Trophoblast cell (in vitro differentiated cells and primary cell): ENCODE results near the gene GPRIN1. TPM values are rescaled to one million over a fixed set of nuclear protein-coding genes. Genes with fewer than 3 reads are reported as not detected.

Source experiments
- DNase-seq, 2 donors: peaks; one replicate each; pipeline ENCODE4 v3.0.0-alpha.2; 2016
- H2AFZ ChIP-seq: 2 replicates; pipeline ENCODE4 v1.6.1; 2013; ENCODE audit warnings: low read length, moderate library complexity, mild to moderate bottlenecking; ENCODE audit not compliant: insufficient read depth, poor library complexity
- H2AK5ac ChIP-seq: 2 replicates; pipeline ENCODE4 v1.6.1; 2013; ENCODE audit warnings: mild to moderate bottlenecking, low read length
- H2BK120ac ChIP-seq: 2 replicates; pipeline ENCODE4 v1.6.1; 2013; ENCODE audit warnings: low read length, mild to moderate bottlenecking, moderate library complexity; ENCODE audit not compliant: insufficient read depth, poor library complexity
- H2BK12ac ChIP-seq: 2 replicates; pipeline ENCODE4 v1.6.1; 2013; ENCODE audit warnings: mild to moderate bottlenecking, low read length, moderate library complexity
- H2BK5ac ChIP-seq: 2 replicates; pipeline ENCODE4 v1.6.1; 2013; ENCODE audit warnings: low read length, low read depth, moderate library complexity, mild to moderate bottlenecking; ENCODE audit not compliant: poor library complexity
- H3K14ac ChIP-seq: 2 replicates; pipeline ENCODE4 v1.6.1; 2013; ENCODE audit warnings: mild to moderate bottlenecking, low read length
- H3K18ac ChIP-seq: 2 replicates; pipeline ENCODE4 v1.6.1; 2013; ENCODE audit warnings: mild to moderate bottlenecking, low read length
- H3K23ac ChIP-seq: 2 replicates; pipeline ENCODE4 v1.6.1; 2013; ENCODE audit warnings: low read length
- H3K27ac ChIP-seq: 2 replicates; pipeline ENCODE4 v1.5.1; 2013; ENCODE audit warnings: low read depth, mild to moderate bottlenecking, inconsistent platforms, low read length, moderate library complexity
- H3K27me3 ChIP-seq: 2 replicates; pipeline ENCODE4 v1.6.1; 2013; ENCODE audit warnings: inconsistent platforms, mild to moderate bottlenecking, low read length, moderate library complexity; ENCODE audit not compliant: insufficient read depth
- H3K36me3 ChIP-seq, 2 experiments: 1 replicate in 1 of 2; 2 replicates in 1 of 2; pipeline ENCODE4 v1.6.1; 2013; ENCODE audit warnings: low read length in 2 of 2, mild to moderate bottlenecking in 2 of 2, moderate library complexity in 1 of 2; ENCODE audit not compliant: insufficient read depth in 2 of 2, control insufficient read depth in 1 of 2
- H3K4ac ChIP-seq: 2 replicates; pipeline ENCODE4 v1.6.1; 2013; ENCODE audit warnings: low read depth, mild to moderate bottlenecking, low read length, moderate library complexity
- H3K4me1 ChIP-seq, 2 experiments: 1 replicate in 1 of 2; 2 replicates in 1 of 2; pipeline ENCODE4 v1.6.1; 2013; ENCODE audit warnings: low read length in 2 of 2, mild to moderate bottlenecking in 2 of 2, moderate library complexity in 1 of 2; ENCODE audit not compliant: insufficient read depth in 2 of 2, control insufficient read depth in 1 of 2
- H3K4me2 ChIP-seq: 2 replicates; pipeline ENCODE4 v1.6.1; 2013; ENCODE audit warnings: inconsistent platforms, mild to moderate bottlenecking, low read length, moderate library complexity
- H3K4me3 ChIP-seq: 2 replicates; pipeline ENCODE4 v1.5.1; 2013; ENCODE audit warnings: mild to moderate bottlenecking, low read depth, low read length, inconsistent platforms
- H3K79me1 ChIP-seq: one replicate; pipeline ENCODE4 v1.6.1; 2013; ENCODE audit warnings: low read length
- H3K79me2 ChIP-seq: 2 replicates; pipeline ENCODE4 v1.6.1; 2013; ENCODE audit warnings: low read length, mild to moderate bottlenecking; ENCODE audit not compliant: control insufficient read depth, insufficient read depth, poor library complexity
- H3K9ac ChIP-seq: 2 replicates; pipeline ENCODE4 v1.6.1; 2013; ENCODE audit warnings: mild to moderate bottlenecking, low read length
- H3K9me3 ChIP-seq: 2 replicates; pipeline ENCODE4 v1.6.1; 2013; ENCODE audit warnings: low read depth, mild to moderate bottlenecking, control low read depth, inconsistent platforms, low read length; ENCODE audit not compliant: insufficient read depth
- H4K12ac ChIP-seq: 2 replicates; pipeline ENCODE4 v1.6.1; 2013; ENCODE audit warnings: low read depth, mild to moderate bottlenecking, low read length, moderate library complexity
- H4K8ac ChIP-seq: 2 replicates; pipeline ENCODE4 v1.6.1; 2013; ENCODE audit warnings: low read depth, mild to moderate bottlenecking, low read length, moderate library complexity
- H4K91ac ChIP-seq: one replicate; pipeline ENCODE4 v1.6.1; 2013; ENCODE audit warnings: low read depth, mild to moderate bottlenecking, low read length, moderate library complexity
- WGBS: extraction: QIAGEN DNeasy Blood & Tissue Kit; methylation state at CpG from one replicate; pipeline ENCODE4 v1.1.7; 2013; ENCODE audit warnings: missing lambda C conversion rate; ENCODE audit not compliant: insufficient read length, insufficient coverage; ENCODE audit errors: extremely low coverage; 5-methylcytosine and 5-hydroxymethylcytosine counted together
- polyA plus RNA-seq: library from polyadenylated mRNA; stranded (reverse); fragments of 200-250 nt; gene quantifications from 2 replicates; pipeline ENCODE4 v1.2.3, GENCODE V29; 2013

The GPRIN1 gene
- 1.4 and 1.5 TPM in 2 replicates for polyA plus RNA-seq

DNA sequence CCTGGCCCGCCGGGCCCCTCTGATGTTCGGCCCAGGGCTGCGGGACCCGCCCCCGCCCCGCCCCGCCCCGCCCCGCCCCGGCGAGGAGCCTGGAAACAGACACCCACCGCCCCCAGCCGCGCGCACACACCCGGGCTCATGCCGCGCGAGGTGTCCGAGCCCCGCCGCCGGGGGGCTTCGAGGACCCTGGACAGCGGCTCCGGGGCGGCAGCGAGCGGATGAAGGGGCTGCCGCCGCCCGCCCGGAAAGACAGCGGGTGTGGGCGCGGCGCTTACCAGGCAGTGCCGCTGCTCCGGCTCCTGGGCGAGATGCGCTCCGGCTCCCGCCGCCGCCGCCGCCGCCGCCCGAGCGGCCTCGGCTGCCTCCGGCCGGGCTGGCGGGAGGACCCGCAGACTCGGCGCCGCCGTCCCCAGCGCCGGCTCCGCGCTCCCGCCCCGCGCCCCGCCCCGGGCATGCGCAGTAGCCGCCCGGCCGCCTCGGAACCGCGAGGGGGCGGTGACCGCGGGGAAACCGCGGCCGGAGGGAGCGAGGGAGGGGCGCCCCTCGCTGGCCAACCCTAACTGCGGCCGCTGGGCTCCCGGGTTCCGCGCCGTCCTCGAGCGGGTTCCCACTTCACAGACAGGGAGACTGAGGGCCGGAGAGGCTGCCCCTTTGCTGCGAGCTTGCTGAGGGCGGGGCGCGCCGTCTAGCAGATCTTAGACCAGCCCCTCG is at the start of gene GPRIN1:
TSS of gene GPRIN1 (minus strand) at position 433 of the 711 bp plus-strand sequence. CDS start 10,322 bp downstream, outside the sequence.
- Histone ChIP-seq H3K79me2 (no peaks in the 10 kb centered on the region), H3K4me3 (peak within 1 kb of the TSS; percentile 69), H3K27ac (no peak within 1 kb of the TSS), H3K23ac (no peak within 1 kb of the TSS), H3K9me3 (no peaks in the 10 kb centered on the region), H3K36me3 (no peaks in the 10 kb centered on the region), H4K12ac (no peak within 1 kb of the TSS), H2AK5ac (no peak within 1 kb of the TSS), H3K79me1 (no peaks in the 10 kb centered on the region), H3K4ac (no peak within 1 kb of the TSS), H3K4me2 (peak within 1 kb of the TSS; percentile 65), H3K9ac (no peak within 1 kb of the TSS), H3K18ac (no peak within 1 kb of the TSS), H3K4me1 (peaks cover 4 to 7% of the 10 kb centered on the region in 2 experiments), H2AFZ (peak within 1 kb of the TSS; percentile 77), H3K14ac (no peak within 1 kb of the TSS), H4K8ac (peak within 1 kb of the TSS; percentile 25), H4K91ac (no peak within 1 kb of the TSS), H2BK12ac (no peak within 1 kb of the TSS), H2BK5ac (no peak within 1 kb of the TSS), H3K27me3 (no peaks in the 10 kb centered on the region), H2BK120ac (no peak within 1 kb of the TSS)
- WGBS = no CpG with 5 or more reads among the region's 101 CpGs
- DNase-seq = peak; percentile 29 to 77

DNA sequence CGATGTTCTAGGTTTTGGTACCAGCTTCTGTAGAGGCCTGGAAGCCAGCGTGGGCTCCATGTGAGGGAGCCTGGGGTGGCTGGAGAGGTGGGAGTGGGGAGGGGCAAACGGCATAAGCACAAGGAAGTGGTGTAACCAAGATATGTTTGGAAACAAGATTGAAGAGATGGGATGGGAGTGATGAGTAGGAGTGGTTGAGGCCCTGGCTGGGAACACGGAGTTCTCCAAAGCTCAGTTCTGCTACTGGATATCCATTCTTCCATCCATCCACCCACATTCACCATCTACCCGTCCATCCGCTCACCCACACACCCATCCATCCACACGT is 49.5 kb upstream of the GPRIN1 start:
- Histone ChIP-seq H3K27me3 (no peaks in the 10 kb centered on the region), H2BK5ac (no peak overlapping the region), H3K4me2 (no peak overlapping the region), H4K91ac (no peak overlapping the region), H3K36me3 (peaks cover 0 to 8% of the 10 kb centered on the region in 2 experiments), H3K4ac (no peak overlapping the region), H3K18ac (no peak overlapping the region), H3K79me1 (no peaks in the 10 kb centered on the region), H3K9me3 (no peaks in the 10 kb centered on the region), H2BK12ac (no peak overlapping the region), H3K27ac (no peak overlapping the region), H2BK120ac (no peak overlapping the region), H3K14ac (no peak overlapping the region), H3K9ac (no peak overlapping the region), H2AFZ (no peak overlapping the region), H3K4me3 (no peak overlapping the region), H3K23ac (no peak overlapping the region), H2AK5ac (no peak overlapping the region), H3K4me1 (no peaks in the 10 kb centered on the region), H3K79me2 (no peaks in the 10 kb centered on the region), H4K12ac (no peak overlapping the region), H4K8ac (no peak overlapping the region)
- no peak for DNase-seq
- 94% methylated on average over 3 of the region's 7 CpGs for WGBS

DNA sequence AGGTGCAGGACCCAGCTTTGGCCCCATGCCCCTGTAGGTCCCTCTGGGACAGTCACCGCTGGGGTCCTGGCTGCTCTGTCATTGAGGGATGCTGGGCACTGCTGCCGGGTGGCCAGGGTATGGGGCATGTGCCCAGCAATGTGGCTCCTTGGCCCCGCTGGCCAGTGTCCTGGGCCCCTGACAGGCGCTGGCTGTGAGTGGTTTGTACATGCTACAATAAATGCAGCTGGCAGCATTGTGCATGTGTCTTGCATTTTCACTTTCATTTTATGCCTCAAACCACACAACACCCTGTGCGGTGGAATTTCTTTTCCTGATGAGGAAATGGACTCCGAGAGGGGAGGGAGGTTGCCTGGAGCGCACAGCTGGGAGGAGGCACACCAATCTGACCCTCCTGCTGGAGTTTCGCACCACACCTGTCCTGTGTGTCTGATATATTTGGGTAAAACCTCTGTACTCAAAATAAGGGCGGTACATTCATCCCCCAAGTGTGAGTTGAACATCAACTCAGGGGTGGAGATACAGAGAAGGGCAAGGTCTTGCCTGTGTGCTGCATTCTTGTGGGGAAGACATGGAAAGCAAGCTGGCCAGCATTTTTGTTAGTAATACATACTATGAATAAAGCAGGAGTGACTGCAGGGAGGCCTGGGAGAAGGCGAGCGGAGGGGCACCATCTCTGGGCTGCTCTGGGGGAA is 49.0 kb upstream of the GPRIN1 start:
- Histone ChIP-seq H3K4me1 (no peaks in the 10 kb centered on the region), H3K36me3 (peaks cover 0 to 11% of the 10 kb centered on the region in 2 experiments), H3K79me1 (no peaks in the 10 kb centered on the region), H3K27me3 (no peaks in the 10 kb centered on the region), H3K9me3 (no peaks in the 10 kb centered on the region), H4K91ac (no peak overlapping the region), H3K4me3 (no peak overlapping the region), H3K18ac (no peak overlapping the region), H3K27ac (no peak overlapping the region), H3K4me2 (no peak overlapping the region), H2AK5ac (no peak overlapping the region), H3K4ac (no peak overlapping the region), H2BK120ac (no peak overlapping the region), H4K8ac (no peak overlapping the region), H4K12ac (no peak overlapping the region), H3K23ac (no peak overlapping the region), H2BK5ac (no peak overlapping the region), H2AFZ (no peak overlapping the region), H3K14ac (no peak overlapping the region), H2BK12ac (no peak overlapping the region), H3K79me2 (no peaks in the 10 kb centered on the region), H3K9ac (no peak overlapping the region)
- no CpG with 5 or more reads among the region's 11 CpGs for WGBS
- peak; percentile 9 to 51 for DNase-seq

DNA sequence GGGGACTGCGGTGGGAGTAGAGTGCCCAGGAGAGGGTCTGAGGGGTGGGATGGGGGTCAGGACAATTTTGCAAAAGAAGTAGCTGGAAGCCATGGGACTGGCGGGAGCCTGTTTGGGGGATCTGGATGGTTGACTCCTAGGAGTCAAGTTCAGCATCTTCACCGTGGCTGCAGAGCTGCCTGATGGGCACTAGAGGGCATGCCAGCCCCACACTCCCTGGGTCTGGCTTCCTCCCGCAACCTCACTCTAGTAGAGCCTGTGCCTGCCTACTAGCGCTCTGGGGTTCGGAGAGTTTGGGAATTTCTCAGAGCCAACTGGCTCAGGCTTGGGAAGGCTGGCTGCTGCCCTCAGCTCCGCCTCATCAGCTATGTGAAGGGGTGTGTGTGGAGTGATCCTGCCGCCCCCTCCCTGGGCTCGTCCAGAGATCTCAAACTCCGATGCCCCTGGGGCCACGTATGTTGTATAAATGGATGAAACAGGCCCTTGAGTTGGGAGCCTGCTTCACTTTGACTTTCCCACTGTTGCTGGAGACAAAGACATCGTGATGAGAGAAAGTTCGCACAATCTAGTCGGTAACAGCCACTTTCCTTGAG is 48.1 kb upstream of the GPRIN1 start:
- Histone ChIP-seq H3K14ac (no peak overlapping the region), H3K4me1 (no peaks in the 10 kb centered on the region), H4K91ac (no peak overlapping the region), H2BK120ac (no peak overlapping the region), H3K4ac (no peak overlapping the region), H3K27me3 (no peaks in the 10 kb centered on the region), H3K23ac (no peak overlapping the region), H3K36me3 (peaks cover 5 to 16% of the 10 kb centered on the region in 2 experiments), H2AFZ (no peak overlapping the region), H3K4me2 (no peak overlapping the region), H2BK12ac (no peak overlapping the region), H3K79me1 (no peaks in the 10 kb centered on the region), H2BK5ac (no peak overlapping the region), H2AK5ac (no peak overlapping the region), H3K9me3 (no peaks in the 10 kb centered on the region), H4K8ac (no peak overlapping the region), H3K9ac (no peak overlapping the region), H3K18ac (no peak overlapping the region), H4K12ac (no peak overlapping the region), H3K4me3 (no peak overlapping the region), H3K79me2 (no peaks in the 10 kb centered on the region), H3K27ac (no peak overlapping the region)
- DNase-seq = peak; percentile 40 to 76
- no CpG with 5 or more reads among the region's 14 CpGs for WGBS
